Spleen (tissue), 11 donors: Measurements from ENCODE around the gene DSCAML1. TPM values are rescaled to one million over a fixed set of nuclear protein-coding genes. Genes with fewer than 3 reads are reported as not detected.

ENCODE experiments used
- DNase-seq: peaks from one replicate; pipeline ENCODE4 v3.0.0-alpha.2; 2020
- H3K27ac ChIP-seq, 8 donors: fragments of 200-600 bp; sonication (generic) in 7 of 8; 1 replicate in 4 of 8; 2 replicates in 4 of 8; pipeline versions ENCODE4 v1.5.0 to v1.8.0; 2016 to 2021; ENCODE audit warnings: inconsistent platforms in 4 of 8, mild to moderate bottlenecking in 4 of 8, moderate library complexity in 1 of 8
- H3K27me3 ChIP-seq, 7 donors: fragments of 200-600 bp; sonication (generic) in 6 of 7; replicated peaks in 1 of 7; 1 replicate in 4 of 7; 2 replicates in 3 of 7; pipeline versions ENCODE4 v1.5.0 to v1.8.0; 2016 to 2021; ENCODE audit warnings: inconsistent platforms in 3 of 7, mild to moderate bottlenecking in 1 of 7
- H3K36me3 ChIP-seq, 6 donors: fragments of 200-600 bp; sonication (generic) in 5 of 6; 1 replicate in 4 of 6; 2 replicates in 2 of 6; pipeline versions ENCODE4 v1.5.0 to v1.8.0; 2016 to 2021; ENCODE audit warnings: inconsistent platforms in 2 of 6
- H3K4me1 ChIP-seq, 6 donors: fragments of 200-600 bp; sonication (generic) in 5 of 6; 1 replicate in 3 of 6; 2 replicates in 3 of 6; pipeline versions ENCODE4 v1.5.0 to v1.8.0; 2016 to 2021; ENCODE audit warnings: inconsistent platforms in 3 of 6
- H3K4me3 ChIP-seq, 8 donors: fragments of 200-600 bp; sonication (generic) in 7 of 8; 1 replicate in 4 of 8; 2 replicates in 4 of 8; pipeline versions ENCODE4 v1.5.0 to v1.8.0; 2016 to 2021; ENCODE audit warnings: inconsistent platforms in 4 of 8, mild to moderate bottlenecking in 4 of 8, moderate library complexity in 2 of 8
- H3K9me3 ChIP-seq, 8 donors: fragments of 200-600 bp; sonication (generic) in 7 of 8; 1 replicate in 4 of 8; 2 replicates in 4 of 8; pipeline versions ENCODE4 v1.5.0 to v1.8.0; 2016 to 2021; ENCODE audit warnings: inconsistent platforms in 4 of 8
- CTCF ChIP-seq, 11 experiments: fragments of 200-600 bp in 7 of 11; fragments of 450-650 bp in 4 of 11; sonication (generic) in 4 of 11; IDR thresholded peaks in 8 of 11; conservative IDR thresholded peaks in 3 of 11; 1 replicate in 7 of 11; 2 replicates in 4 of 11; pipeline versions ENCODE4 v1.4.0 to v1.8.0; 2016 to 2021; ENCODE audit warnings: antibody characterized with exemption in 11 of 11, inconsistent platforms in 4 of 11, mild to moderate bottlenecking in 1 of 11
- POLR2A ChIP-seq, 3 donors: fragments of 450-650 bp; IDR thresholded peaks; one replicate each; pipeline ENCODE4 v1.5.1; 2017; ENCODE audit warnings: antibody characterized with exemption in 3 of 3, mild to moderate bottlenecking in 1 of 3
- POLR2AphosphoS5 ChIP-seq, 3 donors: sonication (generic); formaldehyde crosslinking; IDR thresholded peaks; one replicate each; pipeline ENCODE4 v1.5.1; 2017; ENCODE audit warnings: antibody characterized with exemption in 3 of 3
- WGBS, 5 donors: extraction: QIAGEN DNeasy Blood & Tissue Kit in 3 of 5; methylation state at CpG; one replicate each; pipeline versions ENCODE4 v1.1.5 to v1.1.7; 2013 to 2018; 5-methylcytosine and 5-hydroxymethylcytosine counted together
- intact Hi-C: fragments of 100-400 bp; cut with DNase I; formaldehyde crosslinking; loops from one replicate; pipeline ENCODE4 v1.15.0; 2023; ENCODE audit warnings: low total_unique reads
- polyA plus RNA-seq, 3 donors: library from polyadenylated mRNA; stranded (reverse); fragments of 200-250 nt; gene quantifications; one replicate each; pipeline ENCODE4 v1.2.1, GENCODE V29; 2013
- total RNA-seq, 7 donors: library from RNA; depleted of rRNA in 3 of 7; stranded (reverse); fragments of >200 nt in 3 of 7; fragmentation: NEBNext Ultra II Directional in 4 of 7; extraction: Animal tissue kit (Norgen Biotek cat#: 25700) in 4 of 7; gene quantifications; one replicate each; pipeline versions ENCODE4 v1.1.0 to v1.2.1, GENCODE V29; 2016 to 2021
- donor health status: healthy with polysubstance abuse.
- donor health status: DM: no; HTN: no; CAD: no; lungs with moderate emphysema.
- donor health status: DM: no; HTN: no; CAD: no.
- donor health status: Bipolar disorder and iron deficiency.
- donor health status: healthy.
- donor health status: DM: no; HTN: no; CAD: no.
- donor health status: DM: yes; HTN: yes; CAD: no.

The DSCAML1 gene
- total and polyA plus RNA-seq, 10 donors = 0.07 to 10.7 (median 2.3) TPM

- Histone ChIP-seq H3K27me3 (peaks cover 0 to 5% (median 0%) of the 10 kb centered on the region in 7 donors), H3K4me3 (no peak overlapping the region), H3K27ac (no peak overlapping the region), H3K9me3 (no peaks in the 10 kb centered on the region), H3K36me3 (no peaks in the 10 kb centered on the region), H3K4me1 (peaks cover 0 to under 1% (median 0%) of the 10 kb centered on the region in 6 donors)
- intact Hi-C loops = no loop called here
- no peak for DNase-seq
- TF ChIP-seq POLR2AphosphoS5 (IDR thresholded peaks at IDR 0.05) = no peak
- TF ChIP-seq CTCF (IDR thresholded peaks at IDR 0.05 in 8 of 11, conservative IDR thresholded peaks at IDR 0.05 in 3 of 11) = no peak
- TF ChIP-seq POLR2A (IDR thresholded peaks at IDR 0.05) = no peak
- WGBS, 5 donors = 88 to 94% (median 91%) methylated on average over 22 to 24 of the region's 24 CpGs
These were observed 272.4 kb downstream of the DSCAML1 start for GRCh38 chr11:117524468-117525183.

- no peak for TF ChIP-seq POLR2A (IDR thresholded peaks at IDR 0.05)
- TF ChIP-seq POLR2AphosphoS5 (IDR thresholded peaks at IDR 0.05) = no peak
- TF ChIP-seq CTCF (IDR thresholded peaks at IDR 0.05 in 8 of 11, conservative IDR thresholded peaks at IDR 0.05 in 3 of 11) = no peak
- WGBS, 5 donors = 44 to 85% (median 59%) methylated on average over 3 of the region's 3 CpGs
- Histone ChIP-seq H3K4me3 (no peak overlapping the region), H3K27ac (no peak overlapping the region), H3K27me3 (peaks cover 0 to 4% (median 0%) of the 10 kb centered on the region in 7 donors), H3K9me3 (no peaks in the 10 kb centered on the region), H3K4me1 (peaks cover 0 to 5% (median 0%) of the 10 kb centered on the region in 6 donors), H3K36me3 (no peaks in the 10 kb centered on the region)
- no peak for DNase-seq
- intact Hi-C loops = no loop called here
These were observed 273.3 kb downstream of the DSCAML1 start for GRCh38 chr11:117523680-117524079.

GRCh38 chr11:117521974-117522373 lies 275.0 kb downstream of the DSCAML1 start:
- intact Hi-C loops = no loop called here
- H3K27ac ChIP-seq = no peak overlapping the region
- peaks cover 0 to 5% (median 0%) of the 10 kb centered on the region in 6 donors for H3K4me1 ChIP-seq

More at GRCh38 chr11:117521974-117522373, 275.0 kb downstream of the DSCAML1 start:
- TF ChIP-seq POLR2AphosphoS5 (IDR thresholded peaks at IDR 0.05) (no peak), CTCF (IDR thresholded peaks at IDR 0.05 in 8 of 11, conservative IDR thresholded peaks at IDR 0.05 in 3 of 11) (no peak), POLR2A (IDR thresholded peaks at IDR 0.05) (no peak)
- DNase-seq = no peak
- no peaks in the 10 kb centered on the region for H3K36me3 ChIP-seq
- 67 to 99% (median 86%) methylated on average over 4 of the region's 4 CpGs for WGBS, 5 donors
- H3K27me3 ChIP-seq = no peaks in the 10 kb centered on the region
- H3K9me3 ChIP-seq = no peaks in the 10 kb centered on the region
- H3K4me3 ChIP-seq = no peak overlapping the region
